HuH-7.5 (cell line): ENCODE results near the gene ADORA2A.

ENCODE experiments used
- DNase-seq: peaks from one replicate; pipeline ENCODE4 v3.0.0; 2011; ENCODE audit warnings: low spot score

Gene ADORA2A

DNA sequence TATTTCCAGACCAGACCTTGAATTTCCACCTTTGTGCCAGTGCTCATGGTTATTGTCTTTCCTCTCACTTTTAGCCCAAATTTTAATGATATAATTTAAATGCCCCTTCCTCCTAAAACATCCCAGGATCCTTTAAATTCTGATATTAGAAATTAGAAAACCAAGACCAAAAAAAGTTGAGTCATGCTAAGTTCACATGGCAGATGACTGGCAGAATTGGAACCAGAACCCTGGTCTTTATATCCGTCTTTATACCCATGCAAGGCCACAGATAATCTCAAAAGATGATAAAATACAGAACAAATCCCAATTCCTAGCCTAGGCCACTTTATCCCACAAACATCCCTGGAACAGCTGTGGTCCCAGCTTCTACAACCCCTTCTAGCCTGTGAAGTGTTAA, 26.5 kb downstream of the ADORA2A start:
- no peak for DNase-seq

DNA sequence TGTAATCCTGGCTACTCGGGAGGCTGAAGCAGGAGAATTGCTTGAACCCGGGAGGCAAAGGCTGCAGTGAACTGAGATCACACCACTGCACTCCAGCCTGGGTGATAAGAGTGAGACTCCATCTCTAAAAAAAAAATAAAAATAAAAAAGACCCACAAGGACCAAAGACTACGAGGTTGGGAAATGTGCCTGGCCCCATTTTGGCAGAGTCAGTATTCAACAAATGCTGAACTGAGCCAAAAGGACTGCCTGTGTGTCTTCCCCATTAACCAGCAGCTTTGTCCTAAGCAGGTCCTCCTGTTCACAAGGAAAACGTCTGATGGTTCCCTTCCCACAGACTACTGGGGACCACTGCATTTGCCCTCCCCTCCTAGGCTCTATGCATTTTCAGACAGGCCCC, 27.6 kb downstream of the ADORA2A start:
- DNase-seq = no peak

GRCh38 chr22:24455751-24456426, 28.5 kb downstream of the ADORA2A start:
- DNase-seq = no peak

GRCh38 chr22:24457894-24458420, 30.6 kb downstream of the ADORA2A start:
- no peak for DNase-seq

- no peak for DNase-seq
Observed at GRCh38 chr22:24459911-24460310, 32.5 kb downstream of the ADORA2A start.

DNA sequence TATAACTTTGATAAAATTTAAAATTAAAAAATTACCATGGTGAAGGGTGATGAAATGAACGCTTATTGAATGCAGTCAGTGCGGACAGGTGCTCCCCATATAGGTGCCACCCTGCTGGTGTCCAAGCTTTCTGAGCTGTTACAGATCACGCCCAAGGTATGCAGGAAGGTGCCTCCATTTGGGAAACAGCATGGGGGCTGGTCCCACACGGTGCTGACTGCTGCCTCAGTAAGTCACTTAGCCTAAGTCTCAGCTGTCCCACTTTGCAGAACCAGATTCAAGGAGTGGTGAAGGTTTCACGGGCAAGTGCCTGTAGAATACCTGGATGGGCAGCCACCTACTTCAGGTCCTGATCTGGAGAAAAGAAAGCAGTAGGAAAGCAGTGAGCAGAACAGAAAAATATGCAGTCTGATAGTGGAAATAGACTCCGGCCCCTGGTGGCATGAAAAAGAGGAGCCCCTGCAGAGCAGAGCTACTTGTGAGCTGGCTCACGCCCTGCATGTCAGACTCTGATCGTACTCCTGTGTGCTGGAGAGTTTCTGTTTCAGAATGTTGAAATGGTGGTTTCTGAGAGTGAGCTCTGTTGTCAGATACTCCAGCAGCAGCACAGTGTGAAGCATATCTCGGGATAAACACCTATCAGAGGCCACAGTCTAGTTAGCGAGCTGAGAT, 33.2 kb downstream of the ADORA2A start:
- no peak for DNase-seq

DNA sequence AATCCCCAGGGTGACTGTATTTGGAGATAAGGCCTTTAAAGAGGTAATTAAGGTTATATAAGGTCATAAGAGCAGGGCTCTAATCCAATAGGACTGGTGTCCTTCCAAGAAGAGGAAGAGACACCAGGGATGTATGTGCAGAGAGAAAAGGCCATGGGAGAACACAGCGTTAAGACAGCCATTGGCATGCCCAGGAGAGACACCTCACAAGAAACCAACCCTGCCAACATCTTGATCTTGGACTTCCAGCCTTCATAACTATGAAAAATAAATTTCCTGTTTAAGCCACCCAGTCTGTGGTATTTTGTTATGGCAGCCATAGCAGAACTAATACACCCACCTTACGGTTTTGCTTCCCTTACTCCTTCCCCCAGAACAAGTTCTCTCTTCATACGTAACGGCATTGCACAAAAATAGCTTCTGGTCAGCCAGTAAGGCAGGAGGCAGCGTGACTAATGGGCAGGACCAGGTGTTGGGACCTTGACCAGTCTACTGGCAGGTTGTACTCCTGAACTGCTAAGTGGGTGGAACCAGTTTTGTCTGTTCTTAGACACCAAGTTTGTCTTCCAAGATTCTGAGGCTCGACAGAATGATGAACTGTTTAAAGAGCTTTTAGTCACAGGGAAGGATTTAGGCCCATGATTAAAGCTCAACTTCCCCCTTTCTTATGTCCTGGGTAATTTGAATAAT, 35.8 kb downstream of the ADORA2A start:
- DNase-seq = no peak

- no peak for DNase-seq
Observed at GRCh38 chr22:24465566-24465965, 38.2 kb downstream of the ADORA2A start.

- DNase-seq = no peak
Observed at GRCh38 chr22:24465975-24466374, 38.6 kb downstream of the ADORA2A start.

GRCh38 chr22:24466716-24467328, 39.4 kb downstream of the ADORA2A start:
- DNase-seq = no peak

GRCh38 chr22:24467340-24467739, 39.9 kb downstream of the ADORA2A start:
- no peak for DNase-seq

- DNase-seq = no peak
Observed at GRCh38 chr22:24471570-24471969, 44.2 kb downstream of the ADORA2A start.

- DNase-seq = no peak
Observed at GRCh38 chr22:24473284-24473683, 45.9 kb downstream of the ADORA2A start.

GRCh38 chr22:24474221-24474620, 46.8 kb downstream of the ADORA2A start:
- DNase-seq = no peak

- DNase-seq = no peak
Observed at GRCh38 chr22:24474649-24475255, 47.4 kb downstream of the ADORA2A start.

DNA sequence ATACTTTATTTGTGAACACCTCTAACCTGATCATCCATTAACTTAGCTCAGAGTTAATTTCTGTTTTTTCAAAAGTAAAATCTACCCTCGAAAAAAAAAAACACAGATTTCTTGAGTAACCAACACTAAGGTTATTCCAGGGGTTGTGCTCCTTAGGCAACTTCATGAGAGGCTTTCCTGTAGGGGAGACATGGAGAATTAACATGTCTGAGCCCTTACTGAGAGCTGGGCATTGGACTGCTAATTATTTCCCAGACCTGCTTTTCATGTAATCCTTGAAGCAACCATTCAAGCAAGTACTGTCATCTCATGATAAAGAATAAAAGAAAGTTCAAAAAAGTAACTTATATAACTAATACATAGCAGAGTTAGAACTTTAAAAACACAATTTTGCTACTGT, 54.2 kb downstream of the ADORA2A start:
- no peak for DNase-seq

- no peak for DNase-seq
Observed at GRCh38 chr22:24482575-24482974, 55.2 kb downstream of the ADORA2A start.

- no peak for DNase-seq
Observed at GRCh38 chr22:24482998-24483397, 55.6 kb downstream of the ADORA2A start.

DNA sequence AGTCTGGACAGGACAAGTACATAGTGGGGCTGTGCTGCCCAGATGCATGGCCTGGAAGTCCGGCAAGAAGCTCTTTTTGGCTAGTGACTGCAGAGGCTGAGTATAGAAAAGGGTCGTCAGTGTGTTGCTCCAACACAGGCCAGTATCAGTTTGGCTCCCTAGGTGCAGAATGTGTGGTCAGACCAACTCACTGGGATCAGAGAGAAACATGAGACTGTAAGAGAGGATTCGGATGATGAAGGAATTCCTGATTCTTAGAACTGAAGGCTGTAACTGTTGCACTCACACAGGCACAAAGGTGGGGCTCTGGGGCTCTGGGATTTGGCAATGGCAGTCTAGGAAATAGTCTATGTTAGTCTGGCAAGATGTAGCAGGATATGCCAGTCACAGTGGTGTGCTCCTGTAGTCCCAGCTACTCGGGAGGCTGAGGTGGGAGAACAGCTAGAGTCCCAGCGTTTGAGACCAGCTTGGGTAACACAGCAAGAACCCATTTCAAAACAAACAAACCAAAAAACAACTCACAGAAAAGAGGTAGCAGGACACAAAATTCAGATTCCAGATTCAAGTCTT, 56.7 kb downstream of the ADORA2A start:
- no peak for DNase-seq

GRCh38 chr22:24485170-24485569, 57.8 kb downstream of the ADORA2A start:
- no peak for DNase-seq

DNA sequence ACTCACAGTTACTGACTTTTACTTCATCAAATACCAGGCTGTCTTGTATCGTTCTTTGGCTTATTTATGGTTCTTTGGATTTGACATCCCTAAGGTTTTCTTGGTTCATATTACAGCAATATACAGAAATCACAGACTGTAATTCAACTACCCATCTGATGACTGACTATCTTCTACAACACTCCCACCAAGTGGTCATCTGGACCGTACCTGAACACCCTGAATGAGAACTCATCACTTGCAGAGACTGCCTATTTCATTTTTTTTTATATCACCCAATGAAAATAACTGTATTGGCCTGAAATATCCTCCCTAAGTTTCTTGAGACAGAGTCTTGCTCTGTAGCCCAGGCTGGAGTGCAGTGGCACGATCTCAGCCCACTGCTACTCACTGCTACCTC, 58.2 kb downstream of the ADORA2A start:
- no peak for DNase-seq

DNA sequence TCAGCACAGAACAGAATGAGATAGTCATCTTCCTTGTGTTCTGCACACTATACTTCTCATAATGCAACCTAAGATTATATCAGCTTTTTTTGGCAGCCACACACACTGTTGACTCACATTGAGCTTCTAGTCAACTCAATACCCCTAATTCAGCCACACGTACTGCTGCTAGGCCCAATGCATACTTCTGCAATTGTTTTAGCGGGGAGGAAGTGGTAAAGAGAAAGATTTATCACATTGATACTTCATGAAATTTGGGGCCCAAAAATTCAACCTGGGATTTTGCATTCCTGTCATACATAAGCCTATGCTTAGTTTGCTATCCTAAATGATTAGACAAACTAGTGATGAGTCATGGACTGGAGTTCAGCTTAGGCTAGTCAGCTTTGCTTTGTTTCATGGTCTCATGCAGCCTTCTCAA, 59.1 kb downstream of the ADORA2A start:
- no peak for DNase-seq
